ENCODE results near the gene TGFB1I1.

GRCh38 chr16:31479751-31480150 lies 7.8 kb downstream of the TGFB1I1 start:
- TF ChIP-seq CTCF (IDR thresholded peaks at IDR 0.05; ENCODE audit: low read depth, low read length): no peak
- TF ChIP-seq POLR2A (IDR thresholded peaks at IDR 0.05; ENCODE audit: extremely low read depth, insufficient read length): no peak
- TF ChIP-seq MAX (IDR thresholded peaks at IDR 0.05; ENCODE audit: low read depth, low read length): no peak
